H9 (cell line): ENCODE results near the gene SPATA3. TPM values are rescaled to one million over a fixed set of nuclear protein-coding genes. Genes with fewer than 3 reads are reported as not detected.

ENCODE experiments used
- DNase-seq: peaks from one replicate; pipeline ENCODE4 v3.0.0-alpha.2; 2017
- H2AFZ ChIP-seq: one replicate; pipeline ENCODE4 v1.6.1; 2013; ENCODE audit warnings: mild to moderate bottlenecking, low read length, control low read depth, moderate library complexity
- H2AK5ac ChIP-seq: 2 replicates; pipeline ENCODE4 v1.6.1; 2013; ENCODE audit warnings: low read length, control low read depth, mixed read lengths; ENCODE audit not compliant: insufficient read length
- H2BK120ac ChIP-seq: one replicate; pipeline ENCODE4 v1.6.1; 2013; ENCODE audit warnings: low read depth, mild to moderate bottlenecking, low read length, control low read depth, inconsistent platforms; ENCODE audit not compliant: poor library complexity, severe bottlenecking
- H2BK12ac ChIP-seq: 2 replicates; pipeline ENCODE4 v1.6.1; 2013; ENCODE audit warnings: low read length, control low read depth, mixed read lengths, low read depth; ENCODE audit not compliant: insufficient read length
- H2BK15ac ChIP-seq: 2 replicates; pipeline ENCODE4 v1.6.1; 2013; ENCODE audit warnings: low read depth, low read length, control low read depth
- H2BK20ac ChIP-seq: one replicate; pipeline ENCODE4 v1.6.1; 2013; ENCODE audit warnings: low read depth, mild to moderate bottlenecking, low read length, control low read depth, inconsistent platforms; ENCODE audit not compliant: poor library complexity, severe bottlenecking
- H2BK5ac ChIP-seq: 2 replicates; pipeline ENCODE4 v1.6.1; 2013; ENCODE audit warnings: low read length, control low read depth, mixed read lengths; ENCODE audit not compliant: insufficient read length
- H3K14ac ChIP-seq: 2 replicates; pipeline ENCODE4 v1.6.1; 2013; ENCODE audit warnings: low read length, control low read depth; ENCODE audit not compliant: insufficient read depth
- H3K18ac ChIP-seq: 2 replicates; pipeline ENCODE4 v1.6.1; 2013; ENCODE audit warnings: low read depth, mild to moderate bottlenecking, mixed read lengths, low read length, control low read depth; ENCODE audit not compliant: insufficient read length
- H3K23ac ChIP-seq: 2 replicates; pipeline ENCODE4 v1.6.1; 2013; ENCODE audit warnings: low read length, control low read depth, mixed read lengths, low read depth; ENCODE audit not compliant: insufficient read length
- H3K23me2 ChIP-seq: 2 replicates; pipeline ENCODE4 v1.6.1; 2013; ENCODE audit warnings: low read depth, mild to moderate bottlenecking, mixed read lengths, low read length, control low read depth; ENCODE audit not compliant: insufficient read length, poor library complexity, severe bottlenecking
- H3K27ac ChIP-seq: 2 replicates; pipeline ENCODE4 v1.5.1; 2013; ENCODE audit warnings: low read length, control low read depth, mixed read lengths, low read depth; ENCODE audit not compliant: insufficient read length
- H3K27me3 ChIP-seq: 2 replicates; pipeline ENCODE4 v1.6.1; 2013; ENCODE audit warnings: low read length, control low read depth, inconsistent platforms; ENCODE audit not compliant: insufficient read depth
- H3K4ac ChIP-seq: 2 replicates; pipeline ENCODE4 v1.6.1; 2013; ENCODE audit warnings: low read depth, mild to moderate bottlenecking, control low read depth, inconsistent platforms, low read length, moderate library complexity
- H3K4me1 ChIP-seq: 2 replicates; pipeline ENCODE4 v1.6.1; 2013; ENCODE audit warnings: low read length, control low read depth, inconsistent platforms; ENCODE audit not compliant: insufficient read depth
- H3K4me2 ChIP-seq: 2 replicates; pipeline ENCODE4 v1.6.1; 2013; ENCODE audit warnings: low read length, control low read depth, mixed read lengths; ENCODE audit not compliant: insufficient read length, insufficient read depth
- H3K56ac ChIP-seq: 2 replicates; pipeline ENCODE4 v1.6.1; 2013; ENCODE audit warnings: low read depth, mild to moderate bottlenecking, mixed read lengths, low read length, control low read depth; ENCODE audit not compliant: insufficient read length
- H3K79me1 ChIP-seq: 2 replicates; pipeline ENCODE4 v1.6.1; 2013; ENCODE audit warnings: low read depth, mild to moderate bottlenecking, moderate library complexity, low read length, control low read depth, inconsistent platforms; ENCODE audit not compliant: insufficient read depth, poor library complexity, severe bottlenecking
- H3K79me2 ChIP-seq: 2 replicates; pipeline ENCODE4 v1.6.1; 2013; ENCODE audit warnings: low read length, control low read depth, inconsistent platforms; ENCODE audit not compliant: insufficient read depth
- H3K9ac ChIP-seq: 2 replicates; pipeline ENCODE4 v1.6.1; 2013; ENCODE audit warnings: low read length, control low read depth, mixed read lengths; ENCODE audit not compliant: insufficient read length; ENCODE audit errors: extremely low read depth
- H3K9me3 ChIP-seq: one replicate; pipeline ENCODE4 v1.6.1; 2013; ENCODE audit warnings: low read depth, low read length, inconsistent platforms; ENCODE audit not compliant: control insufficient read depth
- H3T11ph ChIP-seq: one replicate; pipeline ENCODE4 v1.6.1; 2013; ENCODE audit warnings: mild to moderate bottlenecking, low read length, control low read depth, inconsistent platforms
- H4K20me1 ChIP-seq: one replicate; pipeline ENCODE4 v1.6.1; 2013; ENCODE audit not compliant: control insufficient read depth, insufficient read length, insufficient read depth
- H4K5ac ChIP-seq: 2 replicates; pipeline ENCODE4 v1.6.1; 2013; ENCODE audit warnings: low read depth, mild to moderate bottlenecking, mixed read lengths, low read length, control low read depth; ENCODE audit not compliant: insufficient read length
- H4K8ac ChIP-seq: replicated peaks from 2 replicates; pipeline ENCODE4 v1.6.1; 2013; ENCODE audit warnings: low read length, control low read depth, mixed read lengths, low read depth; ENCODE audit not compliant: insufficient read length
- H4K91ac ChIP-seq: 2 replicates; pipeline ENCODE4 v1.6.1; 2013; ENCODE audit warnings: low read depth, mild to moderate bottlenecking, moderate library complexity, mixed read lengths, low read length, control low read depth; ENCODE audit not compliant: insufficient read length
- H3K27ac Mint-ChIP-seq, 3 experiments: 2 replicates in 2 of 3; 3 replicates in 1 of 3; pipeline ENCODE4 v1.8.0; 2020 to 2021; ENCODE audit warnings: mixed read lengths in 3 of 3, mild to moderate bottlenecking in 1 of 3, moderate library complexity in 1 of 3
- H3K27me3 Mint-ChIP-seq: 2 replicates; pipeline ENCODE4 v1.8.0; 2021; ENCODE audit warnings: low read depth, mild to moderate bottlenecking, moderate library complexity, mixed read lengths
- H3K36me3 Mint-ChIP-seq, 3 experiments: 2 replicates in 2 of 3; 3 replicates in 1 of 3; pipeline ENCODE4 v1.8.0; 2020 to 2021; ENCODE audit warnings: low read depth in 3 of 3, mixed read lengths in 3 of 3; ENCODE audit not compliant: insufficient read depth in 1 of 3
- H3K4me1 Mint-ChIP-seq, 2 experiments: 2 replicates each; pipeline ENCODE4 v1.8.0; 2020; ENCODE audit warnings: mixed read lengths in 2 of 2
- H3K4me3 Mint-ChIP-seq, 2 experiments: 2 replicates in 1 of 2; 3 replicates in 1 of 2; pipeline ENCODE4 v1.8.0; 2020 to 2021; ENCODE audit warnings: mild to moderate bottlenecking in 2 of 2, mixed read lengths in 2 of 2, moderate library complexity in 1 of 2
- H3K9me3 Mint-ChIP-seq, 2 experiments: 2 replicates in 1 of 2; 3 replicates in 1 of 2; pipeline ENCODE4 v1.8.0; 2020; ENCODE audit warnings: mild to moderate bottlenecking in 2 of 2, mixed read lengths in 2 of 2, moderate library complexity in 1 of 2
- WGBS: extraction: QIAGEN DNeasy Blood & Tissue Kit; methylation state at CpG from one replicate; pipeline ENCODE4 v1.1.7; 2013; ENCODE audit warnings: missing lambda C conversion rate, low lambda C conversion rate, mixed read lengths; ENCODE audit not compliant: insufficient read length; ENCODE audit errors: extremely low coverage; 5-methylcytosine and 5-hydroxymethylcytosine counted together
- total RNA-seq: library from RNA; stranded (reverse); gene quantifications from 2 replicates; pipeline ENCODE4 v1.2.1, GENCODE V29; 2021
- TF ChIP-seq, protein P1 (sequence below): fragments of 200-600 bp; sonication (generic); conservative IDR thresholded peaks from 3 replicates; pipeline ENCODE4 v1.8.0; 2021; ENCODE audit warnings: antibody characterized with exemption, mild to moderate bottlenecking

Gene SPATA3
- total RNA-seq, 1 experiment from 2014 or later, result not detected

DNA sequence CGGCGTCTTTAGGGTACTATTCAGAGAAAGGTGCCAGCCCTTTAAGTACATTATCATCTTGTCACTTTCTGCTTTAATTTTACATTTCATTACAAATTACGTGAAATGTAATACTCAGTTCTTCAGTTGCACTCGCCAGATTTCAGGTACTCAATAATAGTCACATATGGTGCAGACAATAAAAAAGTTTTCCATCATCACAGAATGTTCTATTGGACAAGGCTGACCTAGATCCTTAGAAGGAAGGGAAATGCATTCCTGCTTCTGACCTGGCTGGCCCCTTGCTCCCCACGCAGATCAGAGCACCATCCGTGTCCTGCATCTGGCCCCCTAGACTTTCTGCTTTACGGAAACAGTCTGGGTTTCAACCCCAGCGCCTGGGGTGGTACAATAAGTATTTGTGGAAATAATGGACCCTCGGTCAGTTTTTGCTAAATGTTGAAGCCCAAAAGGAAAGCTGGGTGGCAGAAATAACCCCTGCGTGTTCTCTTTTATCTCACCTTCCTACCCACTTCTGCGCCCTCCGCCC, 40.7 kb downstream of the SPATA3 start:
- Histone ChIP-seq H2BK120ac (no peak overlapping the region), H2BK12ac (no peak overlapping the region), H2BK5ac (no peak overlapping the region), H3K27me3 (peaks cover 25% of the 10 kb centered on the region), H4K91ac (no peak overlapping the region), H3K23ac (no peak overlapping the region), H4K8ac (no peak overlapping the region), H2AK5ac (no peak overlapping the region), H3K4me2 (peak overlapping the region; percentile 49), H3K56ac (no peak overlapping the region), H3K79me2 (no peaks in the 10 kb centered on the region), H3K9me3 (no peaks in the 10 kb centered on the region), H3K4ac (no peak overlapping the region), H4K5ac (no peak overlapping the region), H3K79me1 (no peaks in the 10 kb centered on the region), H3K14ac (no peak overlapping the region), H3K23me2 (peaks cover 10% of the 10 kb centered on the region), H4K20me1 (no peaks in the 10 kb centered on the region), H3K18ac (no peak overlapping the region), H3T11ph (no peak overlapping the region), H2BK15ac (no peak overlapping the region), H2BK20ac (no peak overlapping the region), H2AFZ (no peak overlapping the region), H3K27ac (no peak overlapping the region), H3K4me1 (no peaks in the 10 kb centered on the region; the same call in 1 of the 2 replicates), H3K9ac (no peak overlapping the region)
- Mint-ChIP-seq H3K36me3 (no peaks in the 10 kb centered on the region), H3K27ac (no peak overlapping the region), H3K4me1 (peaks cover 8 to 15% of the 10 kb centered on the region in 2 experiments; a peak in 3 of 4 replicates), H3K4me3 (peak overlapping the region; percentile 48 to 76; a peak in 4 of 5 replicates), H3K9me3 (no peaks in the 10 kb centered on the region), H3K27me3 (peaks cover 88% of the 10 kb centered on the region)
- no peak for DNase-seq
- TF ChIP-seq, protein P1, sequence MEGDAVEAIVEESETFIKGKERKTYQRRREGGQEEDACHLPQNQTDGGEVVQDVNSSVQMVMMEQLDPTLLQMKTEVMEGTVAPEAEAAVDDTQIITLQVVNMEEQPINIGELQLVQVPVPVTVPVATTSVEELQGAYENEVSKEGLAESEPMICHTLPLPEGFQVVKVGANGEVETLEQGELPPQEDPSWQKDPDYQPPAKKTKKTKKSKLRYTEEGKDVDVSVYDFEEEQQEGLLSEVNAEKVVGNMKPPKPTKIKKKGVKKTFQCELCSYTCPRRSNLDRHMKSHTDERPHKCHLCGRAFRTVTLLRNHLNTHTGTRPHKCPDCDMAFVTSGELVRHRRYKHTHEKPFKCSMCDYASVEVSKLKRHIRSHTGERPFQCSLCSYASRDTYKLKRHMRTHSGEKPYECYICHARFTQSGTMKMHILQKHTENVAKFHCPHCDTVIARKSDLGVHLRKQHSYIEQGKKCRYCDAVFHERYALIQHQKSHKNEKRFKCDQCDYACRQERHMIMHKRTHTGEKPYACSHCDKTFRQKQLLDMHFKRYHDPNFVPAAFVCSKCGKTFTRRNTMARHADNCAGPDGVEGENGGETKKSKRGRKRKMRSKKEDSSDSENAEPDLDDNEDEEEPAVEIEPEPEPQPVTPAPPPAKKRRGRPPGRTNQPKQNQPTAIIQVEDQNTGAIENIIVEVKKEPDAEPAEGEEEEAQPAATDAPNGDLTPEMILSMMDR, result no peak
- WGBS, result no CpG with 5 or more reads among the region's 12 CpGs
